WTC11 (cell line): ENCODE data around the gene LRRC47. TPM values are rescaled to one million over a fixed set of nuclear protein-coding genes. Genes with fewer than 3 reads are reported as not detected.

Source experiments
- ATAC-seq: fragments of 200-7000 bp; cut with Tn5 transposase; 2 replicates; pipeline ENCODE4 v1.10.0; 2021; ENCODE audit warnings: mild to moderate bottlenecking, moderate library complexity
- CTCF ChIA-PET: fragments of 300-600 bp; sonication (Branson Sonifier 250); formaldehyde crosslinking; loops from one replicate; lab custom pipeline; 2021; ENCODE audit warnings: antibody characterized with exemption; lab: Charles Lee
- POLR2A ChIA-PET: fragments of 350-600 bp; sonication (Branson Sonifier 250); formaldehyde crosslinking; loops from one replicate; lab custom pipeline; 2021; ENCODE audit warnings: antibody characterized with exemption; lab: Charles Lee
- DNase-seq: peaks from one replicate; pipeline ENCODE4 v3.0.0; 2021; ENCODE audit warnings: low spot score
- H3K27ac Mint-ChIP-seq: 2 replicates; pipeline ENCODE4 v1.8.0; 2021; ENCODE audit warnings: mixed read lengths
- H3K27me3 Mint-ChIP-seq: 2 replicates; pipeline ENCODE4 v1.8.0; 2021; ENCODE audit warnings: low read depth, mild to moderate bottlenecking, moderate library complexity, mixed read lengths
- H3K36me3 Mint-ChIP-seq: 2 replicates; pipeline ENCODE4 v1.8.0; 2021; ENCODE audit warnings: mixed read lengths
- H3K4me1 Mint-ChIP-seq: 2 replicates; pipeline ENCODE4 v1.8.0; 2022; ENCODE audit warnings: mixed read lengths
- H3K4me3 Mint-ChIP-seq: 2 replicates; pipeline ENCODE4 v1.8.0; 2021; ENCODE audit warnings: mild to moderate bottlenecking, moderate library complexity, mixed read lengths
- H3K9me3 Mint-ChIP-seq: 2 replicates; pipeline ENCODE4 v1.8.0; 2021; ENCODE audit warnings: mixed read lengths
- CDX4 ChIP-seq: fragments of 250-450 bp; sonication (Bioruptor Pico); IDR thresholded peaks from 2 replicates; pipeline ENCODE4 v1.9.0; 2021; ENCODE audit warnings: moderate library complexity, mild to moderate bottlenecking, inconsistent platforms, borderline replicate concordance
- CTCF ChIP-seq: fragments of 200-600 bp; IDR thresholded peaks from 2 replicates; pipeline ENCODE4 v1.8.0; 2022; ENCODE audit warnings: antibody characterized with exemption
- E2F1 ChIP-seq: sonication (generic); formaldehyde crosslinking; IDR thresholded peaks from 2 replicates; pipeline ENCODE4 v1.8.0; 2022; ENCODE audit warnings: mild to moderate bottlenecking, missing genetic modification reagents
- GABPB1 ChIP-seq: sonication (generic); formaldehyde crosslinking; IDR thresholded peaks from 2 replicates; pipeline ENCODE4 v1.8.1; 2023; ENCODE audit warnings: mild to moderate bottlenecking, missing genetic modification reagents
- HMGA2 ChIP-seq: fragments of 250-450 bp; sonication (Bioruptor Pico); IDR thresholded peaks from 2 replicates; pipeline ENCODE4 v1.4.0; 2021; ENCODE audit warnings: mild to moderate bottlenecking, moderate library complexity
- IRF2 ChIP-seq: sonication (generic); formaldehyde crosslinking; IDR thresholded peaks from 2 replicates; pipeline ENCODE4 v1.8.0; 2022; ENCODE audit warnings: low read depth, missing genetic modification reagents, borderline replicate concordance
- JUN ChIP-seq: sonication (generic); formaldehyde crosslinking; IDR thresholded peaks from 2 replicates; pipeline ENCODE4 v1.8.0; 2023; ENCODE audit warnings: mild to moderate bottlenecking, missing genetic modification reagents
- KAT7 ChIP-seq: sonication (generic); formaldehyde crosslinking; IDR thresholded peaks from 2 replicates; pipeline ENCODE4 v1.8.1; 2023; ENCODE audit warnings: missing genetic modification reagents, mild to moderate bottlenecking, borderline replicate concordance
- MXD4 ChIP-seq: fragments of 250-450 bp; sonication (Bioruptor Pico); IDR thresholded peaks from 2 replicates; pipeline ENCODE4 v1.8.0; 2021; ENCODE audit warnings: mild to moderate bottlenecking, moderate library complexity, borderline replicate concordance
- NFATC4 ChIP-seq: fragments of 250-450 bp; sonication (Bioruptor Pico); IDR thresholded peaks from 2 replicates; pipeline ENCODE4 v1.9.0; 2021; ENCODE audit warnings: mild to moderate bottlenecking
- NFYB ChIP-seq: sonication (generic); formaldehyde crosslinking; conservative IDR thresholded peaks from 2 replicates; pipeline ENCODE4 v1.8.0; 2022; ENCODE audit warnings: low read depth, missing genetic modification reagents
- RELA ChIP-seq: sonication (generic); formaldehyde crosslinking; IDR thresholded peaks from 2 replicates; pipeline ENCODE4 v1.8.1; 2022; ENCODE audit warnings: missing genetic modification reagents, mild to moderate bottlenecking, borderline replicate concordance
- TEAD4 ChIP-seq: sonication (generic); formaldehyde crosslinking; IDR thresholded peaks from 2 replicates; pipeline ENCODE4 v1.8.0; 2022; ENCODE audit warnings: mild to moderate bottlenecking, missing genetic modification reagents
- TP53 ChIP-seq: sonication (generic); formaldehyde crosslinking; IDR thresholded peaks from 2 replicates; pipeline ENCODE4 v1.8.1; 2023; ENCODE audit warnings: mild to moderate bottlenecking, missing genetic modification reagents
- ZMAT4 ChIP-seq: fragments of 250-450 bp; sonication (Bioruptor Pico); IDR thresholded peaks from 2 replicates; pipeline ENCODE4 v1.9.0; 2021; ENCODE audit warnings: mild to moderate bottlenecking
- ZNF138 ChIP-seq: sonication (generic); formaldehyde crosslinking; conservative IDR thresholded peaks from 2 replicates; pipeline ENCODE4 v1.8.1; 2022; ENCODE audit warnings: mild to moderate bottlenecking, moderate library complexity, missing genetic modification reagents
- ZNF396 ChIP-seq: fragments of 250-450 bp; sonication (Bioruptor Pico); IDR thresholded peaks from 2 replicates; pipeline ENCODE4 v1.8.0; 2021; ENCODE audit warnings: mild to moderate bottlenecking, moderate library complexity, borderline replicate concordance
- ZNF671 ChIP-seq: fragments of 250-450 bp; sonication (Bioruptor Pico); IDR thresholded peaks from 2 replicates; pipeline ENCODE4 v1.8.0; 2021; ENCODE audit warnings: mild to moderate bottlenecking
- total RNA-seq: library from RNA; stranded (reverse); gene quantifications from 3 replicates; pipeline ENCODE4 v1.2.3, GENCODE V29; 2021
- TF ChIP-seq, protein P1 (sequence below): sonication (generic); formaldehyde crosslinking; IDR thresholded peaks from 2 replicates; pipeline ENCODE4 v1.8.0; 2023; ENCODE audit warnings: mild to moderate bottlenecking, missing genetic modification reagents
- TF ChIP-seq, protein P2 (sequence below): sonication (generic); formaldehyde crosslinking; IDR thresholded peaks from 2 replicates; pipeline ENCODE4 v1.8.1; 2023; ENCODE audit warnings: mild to moderate bottlenecking, missing genetic modification reagents
- TF ChIP-seq, protein P3 (sequence below): sonication (generic); formaldehyde crosslinking; IDR thresholded peaks from 2 replicates; pipeline ENCODE4 v1.8.1; 2022; ENCODE audit warnings: mild to moderate bottlenecking, missing genetic modification reagents, moderate library complexity, borderline replicate concordance
- TF ChIP-seq, protein P4 (sequence below): sonication (generic); formaldehyde crosslinking; IDR thresholded peaks from 2 replicates; pipeline ENCODE4 v1.8.0; 2023; ENCODE audit warnings: missing genetic modification reagents

LRRC47 gene
- total RNA-seq, 1 experiment from 2014 or later = 92.4 TPM

GRCh38 chr1:3788756-3789420 is 7.4 kb downstream of the LRRC47 start (continued):
- TF ChIP-seq, protein P1, sequence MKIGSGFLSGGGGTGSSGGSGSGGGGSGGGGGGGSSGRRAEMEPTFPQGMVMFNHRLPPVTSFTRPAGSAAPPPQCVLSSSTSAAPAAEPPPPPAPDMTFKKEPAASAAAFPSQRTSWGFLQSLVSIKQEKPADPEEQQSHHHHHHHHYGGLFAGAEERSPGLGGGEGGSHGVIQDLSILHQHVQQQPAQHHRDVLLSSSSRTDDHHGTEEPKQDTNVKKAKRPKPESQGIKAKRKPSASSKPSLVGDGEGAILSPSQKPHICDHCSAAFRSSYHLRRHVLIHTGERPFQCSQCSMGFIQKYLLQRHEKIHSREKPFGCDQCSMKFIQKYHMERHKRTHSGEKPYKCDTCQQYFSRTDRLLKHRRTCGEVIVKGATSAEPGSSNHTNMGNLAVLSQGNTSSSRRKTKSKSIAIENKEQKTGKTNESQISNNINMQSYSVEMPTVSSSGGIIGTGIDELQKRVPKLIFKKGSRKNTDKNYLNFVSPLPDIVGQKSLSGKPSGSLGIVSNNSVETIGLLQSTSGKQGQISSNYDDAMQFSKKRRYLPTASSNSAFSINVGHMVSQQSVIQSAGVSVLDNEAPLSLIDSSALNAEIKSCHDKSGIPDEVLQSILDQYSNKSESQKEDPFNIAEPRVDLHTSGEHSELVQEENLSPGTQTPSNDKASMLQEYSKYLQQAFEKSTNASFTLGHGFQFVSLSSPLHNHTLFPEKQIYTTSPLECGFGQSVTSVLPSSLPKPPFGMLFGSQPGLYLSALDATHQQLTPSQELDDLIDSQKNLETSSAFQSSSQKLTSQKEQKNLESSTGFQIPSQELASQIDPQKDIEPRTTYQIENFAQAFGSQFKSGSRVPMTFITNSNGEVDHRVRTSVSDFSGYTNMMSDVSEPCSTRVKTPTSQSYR = no peak
- TF ChIP-seq, protein P2, sequence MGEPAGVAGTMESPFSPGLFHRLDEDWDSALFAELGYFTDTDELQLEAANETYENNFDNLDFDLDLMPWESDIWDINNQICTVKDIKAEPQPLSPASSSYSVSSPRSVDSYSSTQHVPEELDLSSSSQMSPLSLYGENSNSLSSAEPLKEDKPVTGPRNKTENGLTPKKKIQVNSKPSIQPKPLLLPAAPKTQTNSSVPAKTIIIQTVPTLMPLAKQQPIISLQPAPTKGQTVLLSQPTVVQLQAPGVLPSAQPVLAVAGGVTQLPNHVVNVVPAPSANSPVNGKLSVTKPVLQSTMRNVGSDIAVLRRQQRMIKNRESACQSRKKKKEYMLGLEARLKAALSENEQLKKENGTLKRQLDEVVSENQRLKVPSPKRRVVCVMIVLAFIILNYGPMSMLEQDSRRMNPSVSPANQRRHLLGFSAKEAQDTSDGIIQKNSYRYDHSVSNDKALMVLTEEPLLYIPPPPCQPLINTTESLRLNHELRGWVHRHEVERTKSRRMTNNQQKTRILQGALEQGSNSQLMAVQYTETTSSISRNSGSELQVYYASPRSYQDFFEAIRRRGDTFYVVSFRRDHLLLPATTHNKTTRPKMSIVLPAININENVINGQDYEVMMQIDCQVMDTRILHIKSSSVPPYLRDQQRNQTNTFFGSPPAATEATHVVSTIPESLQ (CRISPR knock-in tag) = no peak
- TF ChIP-seq, protein P3, sequence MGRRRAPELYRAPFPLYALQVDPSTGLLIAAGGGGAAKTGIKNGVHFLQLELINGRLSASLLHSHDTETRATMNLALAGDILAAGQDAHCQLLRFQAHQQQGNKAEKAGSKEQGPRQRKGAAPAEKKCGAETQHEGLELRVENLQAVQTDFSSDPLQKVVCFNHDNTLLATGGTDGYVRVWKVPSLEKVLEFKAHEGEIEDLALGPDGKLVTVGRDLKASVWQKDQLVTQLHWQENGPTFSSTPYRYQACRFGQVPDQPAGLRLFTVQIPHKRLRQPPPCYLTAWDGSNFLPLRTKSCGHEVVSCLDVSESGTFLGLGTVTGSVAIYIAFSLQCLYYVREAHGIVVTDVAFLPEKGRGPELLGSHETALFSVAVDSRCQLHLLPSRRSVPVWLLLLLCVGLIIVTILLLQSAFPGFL (CRISPR knock-in tag) = no peak
- TF ChIP-seq JUN (CRISPR knock-in tag) = no peak
- TF ChIP-seq, all 79 proteins: peak for 0

DNA sequence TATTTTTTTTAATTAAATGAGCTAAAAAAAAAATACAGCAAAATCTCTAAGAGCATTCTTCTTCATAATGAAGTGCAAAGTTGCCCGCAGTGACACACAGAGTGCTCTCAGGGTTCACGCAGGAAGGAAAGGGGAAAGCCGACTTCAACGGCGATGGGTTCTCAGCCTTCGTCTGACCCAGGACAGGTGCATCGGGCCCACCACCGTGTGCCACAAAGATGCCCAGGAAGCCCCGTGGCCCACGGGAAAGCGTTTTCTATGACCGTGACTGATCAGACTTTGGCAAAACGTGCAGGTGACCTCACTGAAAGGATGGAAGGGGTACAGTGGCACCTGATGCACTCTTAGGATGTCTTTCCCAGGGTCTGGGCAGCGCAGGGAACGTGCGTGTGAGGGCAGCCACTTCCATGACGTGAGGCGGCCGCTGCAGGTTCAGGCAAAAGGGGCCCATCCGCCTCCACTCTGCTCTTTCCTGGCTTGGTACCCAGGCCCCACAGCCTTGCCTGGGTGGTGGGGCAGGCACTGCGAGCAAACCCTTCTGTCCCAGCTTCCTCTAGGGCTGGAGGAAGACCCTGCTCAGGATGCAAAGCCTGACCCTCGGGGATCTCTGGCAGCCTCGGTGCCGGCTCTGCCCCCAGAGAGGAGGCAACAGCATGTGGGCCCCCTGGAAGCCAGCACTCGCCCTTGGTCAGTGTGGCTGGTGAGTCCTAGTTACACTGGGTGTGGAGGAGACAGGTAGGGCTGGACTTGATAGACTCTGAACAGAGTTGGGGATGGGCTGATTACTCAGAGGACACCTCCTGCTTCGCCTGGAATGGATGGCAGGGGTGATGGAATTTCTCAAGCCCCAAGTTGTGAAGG is 8.3 kb downstream of the LRRC47 start:
- no peak for ATAC-seq
- DNase-seq = no peak
- no peak overlapping the region for H3K4me3 Mint-ChIP-seq

GRCh38 chr1:3787349-3787715 is 9.0 kb downstream of the LRRC47 start:
- no peak for ATAC-seq
- CTCF ChIA-PET = interaction anchor here (1.0 to 6.9 kb wide), 3 partner anchors 9 to 168 kb away, joined by 4 to 39 read pairs (median 4); partner anchors contain the start of gene LRRC47
- POLR2A ChIA-PET = no interaction called here
- H3K27me3 Mint-ChIP-seq = no peaks in the 10 kb centered on the region
- H3K9me3 Mint-ChIP-seq = no peaks in the 10 kb centered on the region
- DNase-seq = no peak
- peaks cover 28% of the 10 kb centered on the region for H3K4me1 Mint-ChIP-seq
- peaks cover 53% of the 10 kb centered on the region for H3K36me3 Mint-ChIP-seq
- H3K27ac Mint-ChIP-seq = peak overlapping the region; percentile 74; the same call in 1 of the 2 replicates
- H3K4me3 Mint-ChIP-seq = no peak overlapping the region
- TF ChIP-seq CTCF (no peak), KAT7 (CRISPR knock-in tag) (no peak), GABPB1 (CRISPR knock-in tag) (no peak), E2F1 (CRISPR knock-in tag) (no peak), CDX4 (no peak), TP53 (CRISPR knock-in tag) (no peak)
- TF ChIP-seq, protein P4, sequence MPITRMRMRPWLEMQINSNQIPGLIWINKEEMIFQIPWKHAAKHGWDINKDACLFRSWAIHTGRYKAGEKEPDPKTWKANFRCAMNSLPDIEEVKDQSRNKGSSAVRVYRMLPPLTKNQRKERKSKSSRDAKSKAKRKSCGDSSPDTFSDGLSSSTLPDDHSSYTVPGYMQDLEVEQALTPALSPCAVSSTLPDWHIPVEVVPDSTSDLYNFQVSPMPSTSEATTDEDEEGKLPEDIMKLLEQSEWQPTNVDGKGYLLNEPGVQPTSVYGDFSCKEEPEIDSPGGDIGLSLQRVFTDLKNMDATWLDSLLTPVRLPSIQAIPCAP (CRISPR knock-in tag) = no peak

More for the DNA sequence above, 8.3 kb downstream of the LRRC47 start:
- ChIA-PET POLR2A (no interaction called here), CTCF (interaction anchor here (1.0 to 6.9 kb wide), 3 partner anchors 8 to 169 kb away, joined by 4 to 39 read pairs (median 4); partner anchors contain the start of gene LRRC47)
- H3K4me1 Mint-ChIP-seq = peaks cover 34% of the 10 kb centered on the region
- no peaks in the 10 kb centered on the region for H3K27me3 Mint-ChIP-seq
- no peaks in the 10 kb centered on the region for H3K9me3 Mint-ChIP-seq
- peak overlapping the region; percentile 79 for H3K27ac Mint-ChIP-seq
- H3K36me3 Mint-ChIP-seq = peaks cover 50% of the 10 kb centered on the region
- no peak for TF ChIP-seq JUN (CRISPR knock-in tag)
- TF ChIP-seq TEAD4 (CRISPR knock-in tag) = no peak
- no peak for TF ChIP-seq IRF2
- TF ChIP-seq MXD4 (CRISPR knock-in tag) = no peak
- TF ChIP-seq NFYB (CRISPR knock-in tag) = no peak
- TF ChIP-seq RELA (CRISPR knock-in tag) = no peak
- TF ChIP-seq ZNF138 = no peak
- no peak for TF ChIP-seq ZNF396 (CRISPR knock-in tag)
- no peak for TF ChIP-seq HMGA2 (CRISPR knock-in tag)
- TF ChIP-seq, protein P3 (CRISPR knock-in tag) = no peak
- no peak for TF ChIP-seq ZMAT4 (CRISPR knock-in tag)
- no peak for TF ChIP-seq NFATC4 (CRISPR knock-in tag)
- TF ChIP-seq ZNF671 = no peak
- TF ChIP-seq, all 79 proteins: peak for 0
